Lower lobe of right lung (tissue), 2 donors: ENCODE measurements around the gene LIPI. TPM values are rescaled to one million over a fixed set of nuclear protein-coding genes. Genes with fewer than 3 reads are reported as not detected.
"Not testable (repeated sequence)": the region's sequence is repeated elsewhere in the genome, so short reads cannot be mapped to it uniquely, and the experiment has no call there.

ENCODE experiments used
- ATAC-seq, 2 donors: fragments of 200-7000 bp; cut with Tn5 transposase; one replicate each; pipeline ENCODE4 v1.9.1; 2020 to 2022; ENCODE audit warnings: mild to moderate bottlenecking in 2 of 2, moderate library complexity in 2 of 2
- DNase-seq: peaks from one replicate; pipeline ENCODE4 v3.0.0-alpha.2; 2020
- H3K27ac ChIP-seq: fragments of 200-600 bp; one replicate; pipeline ENCODE4 v1.8.0; 2022
- H3K27me3 ChIP-seq: fragments of 200-600 bp; one replicate; pipeline ENCODE4 v1.8.0; 2022; ENCODE audit warnings: low read depth
- H3K36me3 ChIP-seq: fragments of 200-600 bp; one replicate; pipeline ENCODE4 v1.8.0; 2022; ENCODE audit warnings: mild to moderate bottlenecking
- H3K4me1 ChIP-seq: fragments of 200-600 bp; one replicate; pipeline ENCODE4 v1.8.0; 2022
- H3K4me3 ChIP-seq: fragments of 200-600 bp; one replicate; pipeline ENCODE4 v1.8.0; 2022; ENCODE audit warnings: mild to moderate bottlenecking
- H3K9me3 ChIP-seq: fragments of 200-600 bp; one replicate; pipeline ENCODE4 v1.8.0; 2022
- intact Hi-C: fragments of 100-400 bp; cut with DNase I; formaldehyde crosslinking; loops from one replicate; pipeline ENCODE4 v1.11.0; 2022
- total RNA-seq: library from RNA; stranded (reverse); fragmentation: NEBNext Ultra II Directional; extraction: Animal tissue kit (Norgen Biotek cat#: 25700); gene quantifications from one replicate; pipeline ENCODE4 v1.2.1, GENCODE V29; 2021
- TF ChIP-seq, protein P1 (sequence below): fragments of 200-600 bp; IDR thresholded peaks from one replicate; pipeline ENCODE4 v1.8.0; 2022; ENCODE audit warnings: antibody characterized with exemption, mild to moderate bottlenecking
- donor health status: DM: no; HTN: yes; CAD: no; lungs with severe emphysema.

Gene LIPI
- total RNA-seq, 1 donor from 2014 or later: not detected

DNA sequence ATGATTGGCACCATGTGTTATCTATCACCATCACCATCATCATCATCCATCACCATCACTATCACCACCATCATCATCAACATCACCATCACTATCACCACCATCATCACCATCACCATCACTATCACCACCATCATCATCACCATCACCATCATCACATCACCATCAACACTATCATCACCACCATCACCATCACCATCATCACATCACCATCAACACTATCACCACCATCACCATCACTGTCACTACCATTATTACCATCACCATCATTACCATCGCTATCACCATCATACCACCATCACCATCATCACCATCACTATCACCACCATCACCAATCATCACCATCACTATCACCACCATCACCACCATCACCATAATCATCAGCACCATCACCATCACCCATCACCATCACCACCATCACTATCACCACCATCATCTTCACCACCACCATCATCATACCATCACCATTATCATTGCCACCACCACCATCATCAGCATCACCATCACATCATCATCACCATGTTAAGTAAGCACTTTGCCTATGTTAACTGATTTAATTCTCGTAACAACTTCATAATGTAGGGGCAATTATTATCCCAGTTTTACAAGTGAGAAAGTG, 112.8 kb downstream of the LIPI start:
- DNase-seq (no peak), ATAC-seq (no peak)
- H3K4me1 ChIP-seq: no peaks in the 10 kb centered on the region

DNA sequence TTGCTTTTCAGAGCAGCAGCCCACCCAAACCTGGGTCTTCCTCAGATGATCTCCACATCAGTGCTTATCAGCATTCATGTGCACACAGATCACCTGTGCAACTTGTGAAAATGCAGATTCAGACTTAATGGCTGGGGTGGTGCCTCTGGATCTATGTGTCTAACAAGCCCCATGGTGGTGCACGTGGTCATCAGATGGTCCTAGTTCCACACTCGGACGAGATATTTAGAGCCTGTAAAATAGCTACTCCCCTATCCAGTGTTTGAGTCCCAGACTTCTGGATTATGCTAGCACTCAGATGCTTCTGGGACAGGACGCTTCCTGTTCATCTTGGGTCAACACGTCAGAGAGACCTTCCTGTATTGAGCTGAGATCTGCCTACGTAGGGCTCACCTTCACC, 114.2 kb downstream of the LIPI start:
- Histone ChIP-seq H3K27ac (no peak overlapping the region), H3K4me1 (no peaks in the 10 kb centered on the region), H3K27me3 (no peaks in the 10 kb centered on the region), H3K36me3 (no peaks in the 10 kb centered on the region), H3K4me3 (no peak overlapping the region), H3K9me3 (no peaks in the 10 kb centered on the region)
- ATAC-seq (no peak), DNase-seq (no peak)
- intact Hi-C loops: no loop called here
- TF ChIP-seq, protein P1, sequence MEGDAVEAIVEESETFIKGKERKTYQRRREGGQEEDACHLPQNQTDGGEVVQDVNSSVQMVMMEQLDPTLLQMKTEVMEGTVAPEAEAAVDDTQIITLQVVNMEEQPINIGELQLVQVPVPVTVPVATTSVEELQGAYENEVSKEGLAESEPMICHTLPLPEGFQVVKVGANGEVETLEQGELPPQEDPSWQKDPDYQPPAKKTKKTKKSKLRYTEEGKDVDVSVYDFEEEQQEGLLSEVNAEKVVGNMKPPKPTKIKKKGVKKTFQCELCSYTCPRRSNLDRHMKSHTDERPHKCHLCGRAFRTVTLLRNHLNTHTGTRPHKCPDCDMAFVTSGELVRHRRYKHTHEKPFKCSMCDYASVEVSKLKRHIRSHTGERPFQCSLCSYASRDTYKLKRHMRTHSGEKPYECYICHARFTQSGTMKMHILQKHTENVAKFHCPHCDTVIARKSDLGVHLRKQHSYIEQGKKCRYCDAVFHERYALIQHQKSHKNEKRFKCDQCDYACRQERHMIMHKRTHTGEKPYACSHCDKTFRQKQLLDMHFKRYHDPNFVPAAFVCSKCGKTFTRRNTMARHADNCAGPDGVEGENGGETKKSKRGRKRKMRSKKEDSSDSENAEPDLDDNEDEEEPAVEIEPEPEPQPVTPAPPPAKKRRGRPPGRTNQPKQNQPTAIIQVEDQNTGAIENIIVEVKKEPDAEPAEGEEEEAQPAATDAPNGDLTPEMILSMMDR: no peak

More for the DNA sequence above, 112.8 kb downstream of the LIPI start:
- intact Hi-C loops: no loop called here
- Histone ChIP-seq H3K27me3 (no peaks in the 10 kb centered on the region), H3K27ac (no peak overlapping the region), H3K4me3 (no peak overlapping the region), H3K36me3 (no peaks in the 10 kb centered on the region), H3K9me3 (no peaks in the 10 kb centered on the region)
- TF ChIP-seq, protein P1: no peak

GRCh38 chr21:14096172-14096571, 114.6 kb downstream of the LIPI start:
- DNase-seq (no peak), ATAC-seq (no peak)
- Histone ChIP-seq H3K27ac (no peak overlapping the region), H3K27me3 (no peaks in the 10 kb centered on the region), H3K9me3 (no peaks in the 10 kb centered on the region), H3K4me1 (no peaks in the 10 kb centered on the region), H3K4me3 (no peak overlapping the region), H3K36me3 (no peaks in the 10 kb centered on the region)
- intact Hi-C loops: no loop called here
- TF ChIP-seq, protein P1: no peak

DNA sequence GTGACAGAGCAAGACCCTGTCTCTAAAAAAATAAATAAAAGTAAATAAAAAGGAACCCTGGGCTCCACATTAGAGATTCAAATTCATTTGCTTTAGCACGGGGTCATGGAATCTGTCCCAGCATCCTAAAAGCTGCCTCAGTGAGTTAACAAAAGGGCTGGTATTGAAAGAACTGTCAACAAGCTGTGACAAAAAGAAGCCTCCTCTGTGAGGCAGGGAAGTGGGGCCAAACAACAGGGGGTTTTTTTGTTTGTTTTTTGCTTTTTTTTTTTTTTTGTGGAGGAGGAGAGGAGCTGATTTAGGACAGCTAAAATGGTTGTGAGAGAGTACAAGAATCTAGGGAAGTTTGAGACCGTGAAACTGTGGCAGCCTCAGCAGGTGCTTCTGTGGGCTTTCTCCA, 115.7 kb downstream of the LIPI start:
- TF ChIP-seq, protein P1: no peak
- ATAC-seq (no peak), DNase-seq (no peak)
- Histone ChIP-seq H3K27me3 (no peaks in the 10 kb centered on the region), H3K4me3 (no peak overlapping the region), H3K9me3 (no peaks in the 10 kb centered on the region), H3K4me1 (no peaks in the 10 kb centered on the region), H3K27ac (no peak overlapping the region), H3K36me3 (no peaks in the 10 kb centered on the region)
- intact Hi-C loops: no loop called here

DNA sequence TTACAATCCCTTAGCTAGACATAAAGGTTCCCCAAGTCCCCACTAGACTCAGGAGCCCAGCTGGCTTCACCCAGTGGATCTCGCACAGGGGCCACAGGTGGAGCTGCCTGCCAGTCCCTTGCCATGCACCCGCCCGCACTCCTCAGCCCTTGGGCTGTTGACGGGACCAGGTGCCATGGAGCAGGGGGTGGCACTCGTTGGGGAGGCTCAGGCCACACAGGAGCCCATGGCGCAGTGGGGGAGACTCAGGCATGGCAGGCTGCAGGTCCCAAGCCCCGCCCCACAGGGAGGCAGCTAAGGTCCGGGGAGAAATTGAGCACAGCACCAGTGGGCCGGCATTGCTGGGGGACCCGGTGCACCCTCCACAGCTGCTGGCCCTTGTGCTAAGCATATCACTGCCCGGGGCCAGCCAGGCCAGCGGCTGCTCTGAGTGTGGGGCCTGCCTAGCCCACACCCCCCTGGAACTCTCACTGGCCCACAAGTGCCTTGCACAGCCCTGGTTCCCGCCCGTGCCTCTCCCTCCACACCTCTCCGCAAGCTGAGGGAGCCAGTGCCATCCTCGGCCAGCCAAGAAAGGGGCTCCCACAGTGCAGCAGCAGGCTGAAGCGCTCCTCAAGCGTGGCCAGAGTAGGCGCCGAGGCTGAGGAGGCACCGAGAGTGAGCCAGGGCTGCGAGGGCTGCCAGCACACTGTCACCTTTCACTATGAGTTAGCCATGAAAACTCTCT, 117.8 kb downstream of the LIPI start:
- no peak for DNase-seq
- Histone ChIP-seq H3K27ac (no peak overlapping the region), H3K9me3 (no peaks in the 10 kb centered on the region), H3K4me3 (no peak overlapping the region), H3K27me3 (no peaks in the 10 kb centered on the region), H3K4me1 (no peaks in the 10 kb centered on the region), H3K36me3 (no peaks in the 10 kb centered on the region)
- intact Hi-C loops: no loop called here
- TF ChIP-seq, protein P1: no peak
- ATAC-seq: no peak

GRCh38 chr21:14090184-14090583, 120.6 kb downstream of the LIPI start:
- H3K9me3 ChIP-seq, intact Hi-C loops, ATAC-seq, H3K4me1 ChIP-seq, H3K27ac ChIP-seq, DNase-seq, H3K36me3 ChIP-seq, H3K4me3 ChIP-seq, H3K27me3 ChIP-seq: not testable (repeated sequence)
